GF-D8 (cell line): ENCODE results near the gene PPP4R1.
"Not testable (repeated sequence)": the region's sequence is repeated elsewhere in the genome, so short reads cannot be mapped to it uniquely, and the experiment has no call there.

ENCODE experiments used
- DNase-seq: peaks from one replicate; lab custom pipeline; 2025; lab: John Stamatoyannopoulos, UW

The PPP4R1 gene, protein sequence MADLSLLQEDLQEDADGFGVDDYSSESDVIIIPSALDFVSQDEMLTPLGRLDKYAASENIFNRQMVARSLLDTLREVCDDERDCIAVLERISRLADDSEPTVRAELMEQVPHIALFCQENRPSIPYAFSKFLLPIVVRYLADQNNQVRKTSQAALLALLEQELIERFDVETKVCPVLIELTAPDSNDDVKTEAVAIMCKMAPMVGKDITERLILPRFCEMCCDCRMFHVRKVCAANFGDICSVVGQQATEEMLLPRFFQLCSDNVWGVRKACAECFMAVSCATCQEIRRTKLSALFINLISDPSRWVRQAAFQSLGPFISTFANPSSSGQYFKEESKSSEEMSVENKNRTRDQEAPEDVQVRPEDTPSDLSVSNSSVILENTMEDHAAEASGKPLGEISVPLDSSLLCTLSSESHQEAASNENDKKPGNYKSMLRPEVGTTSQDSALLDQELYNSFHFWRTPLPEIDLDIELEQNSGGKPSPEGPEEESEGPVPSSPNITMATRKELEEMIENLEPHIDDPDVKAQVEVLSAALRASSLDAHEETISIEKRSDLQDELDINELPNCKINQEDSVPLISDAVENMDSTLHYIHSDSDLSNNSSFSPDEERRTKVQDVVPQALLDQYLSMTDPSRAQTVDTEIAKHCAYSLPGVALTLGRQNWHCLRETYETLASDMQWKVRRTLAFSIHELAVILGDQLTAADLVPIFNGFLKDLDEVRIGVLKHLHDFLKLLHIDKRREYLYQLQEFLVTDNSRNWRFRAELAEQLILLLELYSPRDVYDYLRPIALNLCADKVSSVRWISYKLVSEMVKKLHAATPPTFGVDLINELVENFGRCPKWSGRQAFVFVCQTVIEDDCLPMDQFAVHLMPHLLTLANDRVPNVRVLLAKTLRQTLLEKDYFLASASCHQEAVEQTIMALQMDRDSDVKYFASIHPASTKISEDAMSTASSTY

DNA sequence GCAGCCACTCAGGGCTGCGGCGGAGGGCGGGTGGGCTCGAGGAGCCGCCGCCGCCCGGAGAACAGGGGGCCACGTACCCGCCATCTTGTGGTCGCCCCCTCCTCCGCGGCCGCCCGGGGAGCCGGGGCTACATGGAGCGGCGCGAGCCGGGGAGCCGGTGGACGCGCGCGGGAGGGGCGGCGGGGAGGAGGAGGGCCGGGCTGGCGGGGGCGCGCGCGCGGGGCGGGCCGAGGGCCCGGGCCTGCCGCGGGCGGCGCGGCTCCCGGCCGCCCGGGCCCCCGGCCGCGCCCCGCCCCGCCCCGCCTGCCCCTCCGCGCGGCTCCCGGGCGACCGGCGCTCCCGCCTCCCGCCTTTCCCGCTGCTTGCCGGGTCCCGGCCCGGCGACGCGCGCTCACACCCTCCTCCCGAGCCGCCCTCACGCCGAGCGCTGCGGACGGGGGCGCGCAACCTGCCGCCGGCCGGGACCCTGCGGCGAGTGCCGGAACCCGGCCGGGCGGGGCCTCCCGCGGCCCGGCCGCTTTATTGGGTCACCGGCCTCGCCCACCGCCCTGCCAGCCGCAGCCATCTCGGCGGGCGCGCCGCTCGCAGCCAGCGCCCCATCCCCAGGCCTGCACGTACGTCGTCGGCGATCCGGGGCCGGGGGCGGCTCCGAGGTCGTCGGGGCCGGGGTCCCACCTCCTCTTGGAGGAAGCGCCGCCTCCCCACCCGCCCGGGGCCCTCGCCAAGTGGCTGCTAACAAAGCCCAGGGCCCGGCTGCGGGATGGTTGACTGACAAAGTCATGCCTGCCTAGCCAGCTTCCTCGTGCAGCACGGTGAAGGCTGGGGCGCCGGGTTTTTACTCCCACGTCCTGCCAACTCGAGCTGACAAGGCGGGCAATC, at the start of gene PPP4R1:
Gene PPP4R1 (minus strand): TSS at position 159 of the 879 bp plus-strand sequence. CDS start 75 bp downstream, at position 84.
- peak; percentile 53 for DNase-seq

GRCh38 chr18:9663377-9663776, 49.0 kb upstream of the PPP4R1 start:
- no peak for DNase-seq

GRCh38 chr18:9661564-9661963, 47.2 kb upstream of the PPP4R1 start:
- no peak for DNase-seq

- no peak for DNase-seq
These were observed 45.4 kb upstream of the PPP4R1 start for GRCh38 chr18:9659499-9660375.

- DNase-seq: no peak
These were observed 43.8 kb upstream of the PPP4R1 start for GRCh38 chr18:9658087-9658641.

GRCh38 chr18:9655232-9655767, 40.9 kb upstream of the PPP4R1 start:
- DNase-seq: no peak

GRCh38 chr18:9653390-9653789, 39.0 kb upstream of the PPP4R1 start:
- no peak for DNase-seq

DNA sequence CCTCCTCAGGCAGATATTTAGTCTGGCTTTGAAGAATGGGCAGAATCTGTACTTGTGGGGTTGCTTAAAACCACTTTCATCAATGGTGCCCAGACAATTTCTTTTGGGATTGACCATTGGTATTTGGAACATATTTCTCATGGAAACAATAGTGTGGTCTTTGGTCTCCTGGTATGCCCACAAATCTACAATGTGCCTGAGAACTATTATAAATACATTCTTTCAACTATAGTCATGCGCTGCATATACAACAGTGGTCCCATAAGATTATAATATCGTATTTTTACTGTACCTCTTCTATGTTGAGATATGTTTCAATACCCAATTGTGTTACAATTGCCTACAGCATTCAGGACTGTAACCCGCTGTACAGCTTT, 34.8 kb upstream of the PPP4R1 start:
- DNase-seq: no peak

DNA sequence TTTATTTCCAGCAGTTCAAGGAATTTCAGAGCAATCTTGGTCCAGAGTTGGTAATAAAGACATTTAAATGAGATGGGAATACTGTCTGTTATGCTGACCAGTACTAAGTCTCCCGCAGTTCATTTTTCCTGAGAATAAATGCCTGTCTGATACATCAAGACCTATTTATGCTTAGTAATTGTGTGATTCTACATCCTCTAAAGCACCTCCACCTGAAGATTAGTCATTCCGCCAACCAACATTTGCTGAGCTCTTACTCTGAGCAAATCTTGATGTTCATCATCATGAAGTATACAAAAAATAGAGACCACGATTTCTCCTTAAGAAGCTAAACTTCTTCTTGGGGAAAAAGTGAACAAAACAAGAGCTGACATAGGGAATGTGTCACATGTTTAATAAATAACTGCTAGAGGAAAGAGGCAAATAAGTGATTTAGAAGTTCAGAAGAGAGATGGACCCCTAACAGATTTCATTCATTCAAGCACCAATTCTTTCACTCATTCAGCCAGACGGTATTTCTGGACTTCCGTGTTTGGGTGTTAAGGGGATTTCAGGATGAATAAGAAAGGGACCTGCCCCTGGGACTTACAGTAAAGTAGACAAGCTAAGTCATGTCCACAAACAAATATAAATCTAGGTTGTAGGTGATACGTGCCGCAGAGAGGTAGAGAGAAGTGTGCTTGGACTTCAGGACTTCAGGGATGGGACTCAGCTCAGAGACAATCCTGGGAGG, 34.2 kb upstream of the PPP4R1 start:
- DNase-seq: no peak

GRCh38 chr18:9647496-9648323, 33.4 kb upstream of the PPP4R1 start:
- DNase-seq: peak; percentile 13

- no peak for DNase-seq
These were observed 29.2 kb upstream of the PPP4R1 start for GRCh38 chr18:9643549-9643948.

GRCh38 chr18:9642799-9643462, 28.6 kb upstream of the PPP4R1 start:
- DNase-seq: no peak

- DNase-seq: not testable (repeated sequence)
These were observed 26.7 kb upstream of the PPP4R1 start for GRCh38 chr18:9641081-9641480.

GRCh38 chr18:9638886-9639285, 24.5 kb upstream of the PPP4R1 start:
- DNase-seq: no peak

DNA sequence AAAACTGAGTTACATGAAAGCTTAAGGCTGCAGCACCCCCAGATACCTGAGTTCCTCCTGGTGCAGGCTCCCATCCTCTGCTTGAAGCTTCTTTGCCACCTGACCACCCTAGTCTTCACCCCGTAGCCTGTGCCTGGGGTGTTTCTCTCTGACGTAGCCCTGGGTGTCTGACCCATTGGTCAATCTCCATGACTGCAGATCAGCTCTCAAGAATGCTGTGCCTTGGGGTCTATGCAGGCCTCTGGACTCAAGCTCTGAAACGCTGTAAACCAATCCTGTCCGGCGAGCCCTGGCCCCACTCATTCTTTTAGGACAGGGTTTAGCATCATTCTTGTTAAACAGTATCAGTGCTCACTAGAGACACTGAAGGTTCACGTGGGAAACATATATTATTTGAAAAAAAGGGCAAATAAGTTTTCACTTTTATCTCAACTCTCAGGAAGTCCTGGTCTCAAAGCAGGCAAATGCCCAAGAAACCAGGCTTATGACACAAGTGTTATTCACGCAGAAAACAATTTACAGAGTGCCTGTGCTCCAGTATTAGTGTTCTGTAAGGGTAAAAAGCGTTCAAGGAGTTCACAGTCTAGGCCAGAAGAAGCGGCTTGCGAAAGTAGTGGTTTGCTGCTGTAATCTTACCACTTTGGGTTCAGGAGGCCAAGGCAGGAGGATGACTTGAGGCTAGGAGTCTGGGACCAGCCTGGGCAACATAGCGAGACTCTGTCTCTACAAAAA, 22.8 kb upstream of the PPP4R1 start:
- no peak for DNase-seq

DNA sequence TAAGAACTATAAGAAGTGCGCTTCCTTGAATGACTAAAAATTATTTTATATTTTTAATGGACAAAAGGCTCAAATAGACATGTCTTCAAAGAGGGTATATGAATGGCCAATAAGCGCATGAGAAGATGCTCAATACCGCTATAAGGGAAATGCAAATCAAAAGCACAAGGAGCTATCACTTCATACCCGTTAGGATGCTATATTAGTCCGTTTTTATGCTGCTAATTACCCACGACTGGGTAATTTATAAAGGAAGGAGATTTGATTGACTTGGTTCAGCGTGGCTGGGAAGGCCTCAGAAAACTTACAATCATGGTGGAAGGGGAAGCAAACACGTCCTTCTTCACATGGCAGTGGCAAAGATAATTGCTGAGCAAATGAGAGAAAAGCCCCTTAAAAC, 20.5 kb upstream of the PPP4R1 start:
- no peak for DNase-seq

DNA sequence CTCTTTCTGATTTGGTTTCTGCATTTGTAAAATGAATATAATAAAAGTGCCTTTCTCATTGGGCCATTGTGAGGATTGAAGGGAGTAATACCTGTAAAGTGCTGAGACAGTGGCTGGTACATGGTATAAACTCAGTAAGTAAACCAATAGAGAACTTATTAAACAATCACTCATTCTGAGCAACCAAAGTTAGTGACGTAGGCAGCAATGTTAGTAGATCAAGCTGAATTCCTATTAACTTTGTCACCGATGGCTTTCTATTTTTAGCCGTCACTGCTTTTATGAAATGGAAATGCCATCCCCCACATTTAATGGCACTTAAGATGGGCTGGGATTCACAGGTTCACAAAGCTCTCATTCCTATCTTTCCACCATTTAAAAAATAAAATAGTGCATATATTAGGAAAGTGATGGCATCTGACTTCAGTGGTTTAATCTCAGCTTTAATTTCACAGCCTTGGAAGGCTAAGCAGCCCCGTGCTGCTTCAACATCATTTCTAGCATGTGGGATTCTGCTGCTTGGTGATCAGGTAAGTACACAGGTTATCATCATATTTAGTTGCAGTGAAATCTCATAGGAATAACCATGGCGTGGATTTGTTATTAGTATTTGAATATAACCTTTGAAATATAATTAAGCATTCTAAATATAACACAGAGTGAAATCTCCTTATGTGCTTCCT, 17.6 kb upstream of the PPP4R1 start:
- no peak for DNase-seq
